PFSK-1 (cell line): ENCODE measurements around the gene PAM16.

Experiments used
- POLR2AphosphoS5 ChIP-seq: IDR thresholded peaks from 2 replicates; pipeline ENCODE4 v1.6.1; 2012; ENCODE audit warnings: low read depth, mild to moderate bottlenecking, control low read depth, low read length, moderate library complexity
- REST ChIP-seq, 2 experiments: IDR thresholded peaks; 2 replicates each; pipeline versions ENCODE4 v1.6.1 to v1.8.0; 2011 to 2012; ENCODE audit warnings: low read depth in 2 of 2, low read length in 2 of 2, control low read depth in 1 of 2, inconsistent platforms in 1 of 2, mild to moderate bottlenecking in 1 of 2, moderate library complexity in 1 of 2; ENCODE audit not compliant: insufficient read depth in 1 of 2
- TAF1 ChIP-seq: IDR thresholded peaks from 2 replicates; pipeline ENCODE4 v1.6.1; 2012; ENCODE audit warnings: low read length, control low read depth, borderline replicate concordance; ENCODE audit not compliant: insufficient read depth

DNA sequence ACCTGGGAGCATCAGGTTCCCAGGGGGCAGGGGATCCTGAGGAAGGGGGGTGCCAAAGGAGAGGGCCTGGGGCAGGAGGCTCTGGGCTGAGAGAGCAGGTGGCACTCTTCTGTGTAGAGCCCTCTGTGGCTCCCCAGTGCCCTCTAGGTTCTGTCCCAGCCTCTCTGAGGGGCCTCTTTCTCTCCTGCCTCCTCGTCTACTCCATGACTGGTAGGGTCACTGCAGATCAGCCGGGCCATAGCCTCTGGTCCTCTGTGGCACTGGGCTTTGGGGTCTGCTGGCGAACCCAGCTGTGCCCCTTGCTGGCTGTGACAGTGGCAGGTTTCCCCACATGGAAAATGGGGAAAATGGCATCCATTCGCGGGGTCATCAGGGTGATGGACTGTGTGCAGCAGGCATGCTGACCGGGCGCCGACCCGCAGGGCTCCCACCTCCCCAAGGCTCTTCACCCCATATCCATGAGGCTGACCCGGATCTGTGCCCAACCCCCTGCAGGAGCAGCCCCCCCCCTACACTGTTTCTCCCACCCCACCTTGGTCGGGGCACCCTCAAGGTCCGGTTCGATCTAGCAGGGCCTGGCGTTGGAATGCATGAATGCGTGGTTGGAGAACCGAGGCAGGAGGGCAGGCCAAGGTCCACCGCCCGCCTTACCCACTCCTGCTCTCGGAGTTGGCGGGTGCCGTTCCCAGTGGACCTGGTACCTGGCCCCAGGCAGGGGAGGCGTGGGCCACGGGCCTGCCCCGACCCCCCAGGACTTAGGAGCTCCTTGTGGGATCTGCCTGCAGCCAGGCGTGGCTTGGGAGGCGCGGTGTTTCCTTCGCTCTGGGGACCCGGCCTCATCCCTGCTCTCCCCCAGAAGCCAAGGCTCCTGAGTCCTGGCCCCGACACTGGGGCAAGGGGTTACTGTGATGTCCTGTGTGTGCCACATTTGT lies 28.7 kb downstream of the PAM16 start:
- TF ChIP-seq REST (IDR thresholded peaks at IDR 0.05; ENCODE audit: insufficient read depth in 1 of 2, low read depth in 2 of 2, low read length in 2 of 2): no peak
- TF ChIP-seq POLR2AphosphoS5: no peak
- no peak for TF ChIP-seq TAF1
